ENCODE results near the gene AFF3. TPM values are rescaled to one million over a fixed set of nuclear protein-coding genes. Genes with fewer than 3 reads are reported as not detected.

The AFF3 gene
- total and polyA plus RNA-seq, 10 of the 15 experiments (the other 5 are each of a cell fraction or from before 2014, with no cell fraction given): 0.26 to 5.5 (median 3.0) TPM

DNA sequence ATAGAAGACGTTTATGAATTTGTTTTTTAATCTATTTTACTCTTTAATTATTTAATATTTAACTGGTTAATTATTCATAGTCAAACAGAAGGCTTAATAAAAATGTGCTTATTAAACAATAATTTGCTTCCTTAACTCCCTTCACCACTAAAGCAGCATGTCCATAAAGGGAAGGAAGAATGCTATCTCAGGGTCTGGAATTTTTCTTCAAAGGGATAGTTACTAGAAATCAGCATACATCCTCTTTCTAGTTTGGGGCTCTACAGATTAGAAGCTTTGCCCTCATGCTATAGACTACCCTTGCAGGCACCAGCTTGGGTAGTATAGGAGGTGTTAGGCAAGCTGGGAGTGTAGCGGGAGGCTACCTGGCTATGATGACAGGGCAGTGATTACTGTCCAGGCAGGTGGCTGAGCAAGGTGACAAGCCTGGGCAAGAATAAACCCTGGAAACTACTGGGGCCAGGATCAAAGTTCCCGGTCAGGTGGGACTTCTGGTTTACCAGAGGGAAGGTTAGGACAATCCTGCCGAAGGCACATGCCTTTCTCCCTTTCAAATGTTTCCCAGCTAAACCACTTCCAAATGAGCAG, 376.6 kb downstream of the AFF3 start (continued):
- TF ChIP-seq SUZ12 (IDR thresholded peaks at IDR 0.05; ENCODE audit: unreplicated experiment) (no peak), GABPA (IDR thresholded peaks at IDR 0.05; ENCODE audit: low read depth) (no peak)

DNA sequence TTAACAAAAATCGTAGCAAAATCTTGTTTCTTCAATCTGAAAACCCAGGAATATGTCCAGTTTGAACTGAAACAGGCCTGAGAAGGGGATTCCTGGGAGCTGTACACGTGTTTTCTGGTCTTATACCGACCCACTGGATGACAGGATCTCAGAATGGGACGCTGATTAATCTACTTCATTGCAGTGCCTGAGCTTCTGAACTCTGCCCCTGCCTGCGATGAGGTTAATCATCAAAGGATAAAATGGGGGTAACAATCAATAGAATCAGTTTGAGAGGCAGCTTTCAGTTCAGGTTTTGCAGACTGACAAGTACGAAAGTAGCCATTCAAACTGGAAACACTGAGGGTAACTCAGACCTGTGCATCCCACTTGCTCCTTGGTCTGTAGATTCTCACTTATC, 378.6 kb downstream of the AFF3 start:
- no TSS peak for BruUV-seq (replicated peaks)
- TF ChIP-seq RUNX3 (IDR thresholded peaks at IDR 0.05; ENCODE audit: low read length): 0 out of 2 replicates have a peak, but pooled peaks have one; percentile 6
- no peak for TF ChIP-seq CHD4 (IDR thresholded peaks at IDR 0.05)
- no peak overlapping the region for H3K4me2 ChIP-seq (ENCODE audit: control insufficient read depth, insufficient read depth)
- H3K79me2 ChIP-seq (ENCODE audit: control insufficient read depth, insufficient read depth, low read length): no peaks in the 10 kb centered on the region
- ChIA-PET POLR2A (no interaction called here), SMC1A (ENCODE audit: uncharacterized antibody, unreplicated experiment) (interaction anchor here (1.2 kb wide), 1 partner anchor 124 kb away, joined by 3 read pairs; no protein-coding TSS in a partner anchor), CTCF (no interaction called here), RAD21 (ENCODE audit: unreplicated experiment) (no interaction called here)
- no peaks in the 10 kb centered on the region for H3K27me3 ChIP-seq (replicated peaks in 1 of 2; ENCODE audit: control insufficient read depth in 2 of 2, insufficient read depth in 2 of 2, low read length in 1 of 2)
- no peak overlapping the region for H3K4me3 ChIP-seq
- H2AFZ ChIP-seq (ENCODE audit: control insufficient read depth, low read depth, low read length): no peak overlapping the region
- FAIRE-seq: no peak
- intact Hi-C loops (cut with micrococcal nuclease; ENCODE audit: unreplicated experiment): no loop called here
- no peak overlapping the region for H3K27ac ChIP-seq (ENCODE audit: control insufficient read depth, insufficient read depth)
- in situ Hi-C loops (cut with MboI): no loop called here
- H3K36me3 ChIP-seq (ENCODE audit: control insufficient read depth in 2 of 2, insufficient read depth in 2 of 2, low read length in 1 of 2): no peaks in the 10 kb centered on the region
- peaks cover 3% of the 10 kb centered on the region; the same call in 1 of the 2 replicates for H3K4me1 ChIP-seq (ENCODE audit: control insufficient read depth, insufficient read depth, low read length)
- H4K20me1 ChIP-seq (ENCODE audit: control insufficient read depth, insufficient read depth): no peaks in the 10 kb centered on the region
- DNase-seq (ENCODE audit: low read depth, low spot score): no peak
- no peak overlapping the region for H3K9ac ChIP-seq (ENCODE audit: control insufficient read depth, insufficient read depth, low read length)
- ATAC-seq: peak; percentile 27; the same call in 2 of the 3 replicates
- 9% methylated on average over 6 of the region's 6 CpGs for WGBS (ENCODE audit: insufficient coverage, insufficient replicate concordance, low lambda C conversion rate, missing lambda C conversion rate)
- no peaks in the 10 kb centered on the region for H3K9me3 ChIP-seq (replicated peaks; ENCODE audit: control insufficient read depth, insufficient read depth, low read length)

DNA sequence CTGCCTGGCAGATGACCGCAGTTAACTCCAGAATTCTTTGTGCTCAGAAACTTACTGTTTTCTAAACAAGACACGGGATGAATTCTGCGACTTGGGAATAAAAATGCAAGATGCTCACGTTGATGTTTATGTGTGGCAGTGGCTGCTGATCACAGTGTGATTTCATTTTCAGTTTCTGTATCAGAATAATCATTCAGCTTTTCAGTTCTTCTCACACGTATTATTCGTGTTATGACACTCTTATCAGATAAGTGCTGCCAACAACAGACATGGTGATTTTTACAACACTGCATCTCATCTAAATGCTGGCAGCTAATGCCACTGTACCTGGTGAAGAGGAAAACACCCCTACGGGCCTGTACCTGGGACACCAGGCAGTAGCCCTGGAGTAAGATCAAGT, 379.7 kb downstream of the AFF3 start:
- H3K9ac ChIP-seq (ENCODE audit: control insufficient read depth, insufficient read depth, low read length): no peak overlapping the region
- peak overlapping the region; percentile 51 for H3K4me2 ChIP-seq (ENCODE audit: control insufficient read depth, insufficient read depth)
- no peaks in the 10 kb centered on the region for H3K36me3 ChIP-seq (ENCODE audit: control insufficient read depth in 2 of 2, insufficient read depth in 2 of 2, low read length in 1 of 2)
- peak overlapping the region; percentile 52 for H2AFZ ChIP-seq (ENCODE audit: control insufficient read depth, low read depth, low read length)
- ATAC-seq (peak; percentile 55), DNase-seq (ENCODE audit: low read depth, low spot score) (no peak), FAIRE-seq (peak; percentile 84)
- no TSS peak for BruUV-seq (replicated peaks)
- peaks cover 3% of the 10 kb centered on the region; the same call in 1 of the 2 replicates for H3K4me1 ChIP-seq (ENCODE audit: control insufficient read depth, insufficient read depth, low read length)
- ChIA-PET RAD21 (ENCODE audit: unreplicated experiment) (no interaction called here), CTCF (no interaction called here), POLR2A (interaction anchor here (0.6 kb wide), 1 partner anchor 223 kb away, joined by 3 read pairs; no protein-coding TSS in a partner anchor), SMC1A (ENCODE audit: uncharacterized antibody, unreplicated experiment) (no interaction called here)
- TF ChIP-seq SP1 (IDR thresholded peaks at IDR 0.05; ENCODE audit: low read depth, low read length) (no peak), GATAD2B (conservative IDR thresholded peaks at IDR 0.05; ENCODE audit: low read depth) (no peak), IRF4 (IDR thresholded peaks at IDR 0.05; ENCODE audit: low read depth, low read length) (no peak), SPI1 (IDR thresholded peaks at IDR 0.05; ENCODE audit: borderline replicate concordance, insufficient read depth, low read depth, low read length) (no peak), SIX5 (IDR thresholded peaks at IDR 0.05; ENCODE audit: low read depth, low read length, severe bottlenecking) (no peak), LARP7 (IDR thresholded peaks at IDR 0.05) (no peak)
- TF ChIP-seq, protein P1, sequence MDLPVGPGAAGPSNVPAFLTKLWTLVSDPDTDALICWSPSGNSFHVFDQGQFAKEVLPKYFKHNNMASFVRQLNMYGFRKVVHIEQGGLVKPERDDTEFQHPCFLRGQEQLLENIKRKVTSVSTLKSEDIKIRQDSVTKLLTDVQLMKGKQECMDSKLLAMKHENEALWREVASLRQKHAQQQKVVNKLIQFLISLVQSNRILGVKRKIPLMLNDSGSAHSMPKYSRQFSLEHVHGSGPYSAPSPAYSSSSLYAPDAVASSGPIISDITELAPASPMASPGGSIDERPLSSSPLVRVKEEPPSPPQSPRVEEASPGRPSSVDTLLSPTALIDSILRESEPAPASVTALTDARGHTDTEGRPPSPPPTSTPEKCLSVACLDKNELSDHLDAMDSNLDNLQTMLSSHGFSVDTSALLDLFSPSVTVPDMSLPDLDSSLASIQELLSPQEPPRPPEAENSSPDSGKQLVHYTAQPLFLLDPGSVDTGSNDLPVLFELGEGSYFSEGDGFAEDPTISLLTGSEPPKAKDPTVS (IDR thresholded peaks at IDR 0.05; ENCODE audit: low read depth, low read length): no peak
- no peaks in the 10 kb centered on the region for H3K27me3 ChIP-seq (replicated peaks in 1 of 2; ENCODE audit: control insufficient read depth in 2 of 2, insufficient read depth in 2 of 2, low read length in 1 of 2)
- H3K4me3 ChIP-seq: no peak overlapping the region
- in situ Hi-C loops (cut with MboI): no loop called here
- 47% methylated on average over 7 of the region's 7 CpGs for WGBS (ENCODE audit: insufficient coverage, insufficient replicate concordance, low lambda C conversion rate, missing lambda C conversion rate)
- H3K27ac ChIP-seq (ENCODE audit: control insufficient read depth, insufficient read depth): no peak overlapping the region
- no peaks in the 10 kb centered on the region for H4K20me1 ChIP-seq (ENCODE audit: control insufficient read depth, insufficient read depth)
- H3K79me2 ChIP-seq (ENCODE audit: control insufficient read depth, insufficient read depth, low read length): no peaks in the 10 kb centered on the region
- intact Hi-C loops (cut with micrococcal nuclease; ENCODE audit: unreplicated experiment): no loop called here
- H3K9me3 ChIP-seq (replicated peaks; ENCODE audit: control insufficient read depth, insufficient read depth, low read length): no peaks in the 10 kb centered on the region

All from GM12878 (cell line).